Esophagus muscularis mucosa (tissue), 4 donors: Measurements from ENCODE around the gene UBE4B. TPM values are rescaled to one million over a fixed set of nuclear protein-coding genes. Genes with fewer than 3 reads are reported as not detected.

ENCODE experiments used
- DNase-seq: peaks from one replicate; pipeline ENCODE4 v3.0.0-alpha.2; 2017; ENCODE audit errors: extremely low spot score
- H3K27ac ChIP-seq, 4 donors: fragments of 200-600 bp; sonication (generic); replicated peaks in 1 of 4; 1 replicate in 3 of 4; 2 replicates in 1 of 4; pipeline ENCODE4 v1.5.1; 2016 to 2019; ENCODE audit warnings: mild to moderate bottlenecking in 1 of 4
- H3K27me3 ChIP-seq, 4 donors: fragments of 200-600 bp; sonication (generic); one replicate each; pipeline versions ENCODE4 v1.5.1 to v1.6.0; 2016 to 2019
- H3K36me3 ChIP-seq, 4 donors: fragments of 200-600 bp; sonication (generic); one replicate each; pipeline ENCODE4 v1.5.1; 2016 to 2019
- H3K4me1 ChIP-seq, 4 donors: fragments of 200-600 bp; sonication (generic); one replicate each; pipeline ENCODE4 v1.5.1; 2016 to 2019
- H3K4me3 ChIP-seq, 4 donors: fragments of 200-600 bp; sonication (generic); 1 replicate in 2 of 4; 2 replicates in 2 of 4; pipeline ENCODE4 v1.5.1; 2016 to 2019; ENCODE audit warnings: mild to moderate bottlenecking in 4 of 4, moderate library complexity in 1 of 4
- H3K9me3 ChIP-seq, 4 donors: fragments of 200-600 bp; sonication (generic); 1 replicate in 3 of 4; 2 replicates in 1 of 4; pipeline ENCODE4 v1.5.1; 2016 to 2019
- CTCF ChIP-seq, 3 experiments: fragments of 200-600 bp in 2 of 3; fragments of 450-650 bp in 1 of 3; sonication (generic) in 2 of 3; IDR thresholded peaks; one replicate each; pipeline ENCODE4 v1.5.1; 2017 to 2019; ENCODE audit warnings: antibody characterized with exemption in 3 of 3, mild to moderate bottlenecking in 2 of 3, moderate library complexity in 1 of 3
- EP300 ChIP-seq: sonication (generic); formaldehyde crosslinking; IDR thresholded peaks from one replicate; pipeline ENCODE4 v1.6.1; 2017; ENCODE audit warnings: antibody characterized with exemption
- POLR2A ChIP-seq: fragments of 450-650 bp; IDR thresholded peaks from one replicate; pipeline ENCODE4 v1.6.1; 2017; ENCODE audit warnings: antibody characterized with exemption, moderate library complexity, mild to moderate bottlenecking, low read depth
- POLR2AphosphoS5 ChIP-seq, 2 donors: sonication (generic); formaldehyde crosslinking; IDR thresholded peaks; one replicate each; pipeline ENCODE4 v1.6.1; 2017; ENCODE audit warnings: antibody characterized with exemption in 2 of 2
- WGBS: methylation state at CpG from one replicate; pipeline ENCODE4 v1.1.5; 2018; 5-methylcytosine and 5-hydroxymethylcytosine counted together
- intact Hi-C: fragments of 100-400 bp; cut with DNase I; formaldehyde crosslinking; loops from one replicate; pipeline ENCODE4 v1.15.1; 2023
- total RNA-seq, 4 donors: library from RNA; depleted of rRNA; stranded (reverse); fragments of >200 nt; gene quantifications; one replicate each; pipeline versions ENCODE4 v1.1.0 to v1.2.1, GENCODE V29; 2016

UBE4B gene
- total RNA-seq, 4 donors from 2014 or later = 58.6 to 110 (median 85.5) TPM

- intact Hi-C loops = no loop called here
- no peak overlapping the region for H3K27ac ChIP-seq
- no peak overlapping the region for H3K4me3 ChIP-seq
- H3K9me3 ChIP-seq = no peaks in the 10 kb centered on the region
- no peak for DNase-seq
- H3K27me3 ChIP-seq = no peaks in the 10 kb centered on the region
- WGBS = 97% methylated on average over 4 of the region's 4 CpGs
- peaks cover 36 to 86% (median 66%) of the 10 kb centered on the region in 4 donors for H3K4me1 ChIP-seq
- no peak for TF ChIP-seq EP300
- TF ChIP-seq POLR2AphosphoS5 (IDR thresholded peaks at IDR 0.05) = no peak
- TF ChIP-seq POLR2A = no peak
- TF ChIP-seq CTCF (IDR thresholded peaks at IDR 0.05) = no peak
- H3K36me3 ChIP-seq = peaks cover 0 to 47% (median 14%) of the 10 kb centered on the region in 4 donors
Measured at GRCh38 chr1:10042746-10043145, 10.0 kb downstream of the UBE4B start.

GRCh38 chr1:10045480-10046355 is 13.0 kb downstream of the UBE4B start:
- H3K9me3 ChIP-seq = no peaks in the 10 kb centered on the region
- H3K27me3 ChIP-seq = no peaks in the 10 kb centered on the region
- peak overlapping the region in 1 of 4 donors; percentile 3 for H3K4me3 ChIP-seq
- peaks cover 47 to 87% (median 69%) of the 10 kb centered on the region in 4 donors for H3K4me1 ChIP-seq
- H3K36me3 ChIP-seq = peaks cover 0 to 33% (median 8%) of the 10 kb centered on the region in 4 donors
- H3K27ac ChIP-seq = peak overlapping the region; percentile 67 to 78 (median 72)
- DNase-seq = no peak
- intact Hi-C loops = no loop called here
- TF ChIP-seq CTCF (IDR thresholded peaks at IDR 0.05) = no peak
- TF ChIP-seq EP300 = no peak
- TF ChIP-seq POLR2A = no peak
- peak; percentile 49 to 76 for TF ChIP-seq POLR2AphosphoS5 (IDR thresholded peaks at IDR 0.05)
- WGBS = 44% methylated on average over 8 of the region's 8 CpGs

- peak overlapping the region; percentile 67 to 78 (median 72) for H3K27ac ChIP-seq
- intact Hi-C loops = no loop called here
- DNase-seq = no peak
- WGBS = 75% methylated on average over 8 of the region's 8 CpGs
- H3K4me3 ChIP-seq = peak overlapping the region in 1 of 4 donors; percentile 3
- no peak for TF ChIP-seq POLR2A
- H3K27me3 ChIP-seq = no peaks in the 10 kb centered on the region
- H3K36me3 ChIP-seq = peaks cover 0 to 28% (median 8%) of the 10 kb centered on the region in 4 donors
- no peaks in the 10 kb centered on the region for H3K9me3 ChIP-seq
- peaks cover 49 to 91% (median 68%) of the 10 kb centered on the region in 4 donors for H3K4me1 ChIP-seq
Measured at GRCh38 chr1:10046356-10047085, 13.8 kb downstream of the UBE4B start.

- H3K9me3 ChIP-seq = no peaks in the 10 kb centered on the region
- 96% methylated on average over 3 of the region's 3 CpGs for WGBS
- intact Hi-C loops = no loop called here
- no peak for DNase-seq
- H3K36me3 ChIP-seq = peaks cover 0 to 32% (median 2%) of the 10 kb centered on the region in 4 donors
- peaks cover 55 to 82% (median 63%) of the 10 kb centered on the region in 4 donors for H3K4me1 ChIP-seq
- no peak overlapping the region for H3K27ac ChIP-seq
- no peaks in the 10 kb centered on the region for H3K27me3 ChIP-seq
- TF ChIP-seq POLR2AphosphoS5 (IDR thresholded peaks at IDR 0.05) (no peak), POLR2A (no peak), EP300 (no peak), CTCF (IDR thresholded peaks at IDR 0.05) (no peak)
- no peak overlapping the region for H3K4me3 ChIP-seq
Measured at GRCh38 chr1:10048601-10049000, 15.8 kb downstream of the UBE4B start.

- no peak overlapping the region for H3K27ac ChIP-seq
- 60% methylated on average over 3 of the region's 3 CpGs for WGBS
- H3K4me3 ChIP-seq = no peak overlapping the region
- H3K9me3 ChIP-seq = no peaks in the 10 kb centered on the region
- H3K27me3 ChIP-seq = no peaks in the 10 kb centered on the region
- no peak for DNase-seq
- TF ChIP-seq POLR2A = no peak
- H3K4me1 ChIP-seq = peaks cover 43 to 73% (median 52%) of the 10 kb centered on the region in 4 donors
- H3K36me3 ChIP-seq = peaks cover 0 to 32% (median 2%) of the 10 kb centered on the region in 4 donors
- intact Hi-C loops = no loop called here
Measured at GRCh38 chr1:10050611-10051010, 17.9 kb downstream of the UBE4B start.
